ENCODE data around the gene EIF2AK2.

EIF2AK2 gene

DNA sequence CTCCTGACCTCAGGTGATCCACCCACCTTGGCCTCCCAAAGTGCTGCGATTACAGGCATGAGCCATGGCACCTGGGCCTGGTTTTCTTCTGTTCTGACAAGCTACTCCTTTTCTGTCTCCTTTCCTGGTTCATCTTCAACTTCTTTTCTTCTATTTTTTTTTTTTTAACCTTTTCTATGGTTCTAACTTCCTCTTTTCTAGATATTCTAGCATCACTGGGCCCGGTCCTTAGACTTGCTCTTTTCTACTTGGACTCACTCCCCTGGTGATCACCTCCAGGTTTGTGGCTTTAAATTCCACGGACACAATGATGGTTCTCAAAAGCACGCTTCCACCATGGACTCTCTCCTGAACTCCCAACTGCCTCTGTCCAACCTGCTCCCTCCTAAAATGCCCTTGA, 2.0 kb downstream of the EIF2AK2 start:
- Histone ChIP-seq H3K27ac (ENCODE audit: low read length, poor library complexity, severe bottlenecking) (no peak overlapping the region), H3K4me3 (ENCODE audit: insufficient read depth in 1 of 2, low read depth in 1 of 2, low read length in 2 of 2) (no peak overlapping the region), H3K18ac (ENCODE audit: low read depth in 1 of 2, low read length in 2 of 2) (no peak overlapping the region), H3K27me3 (ENCODE audit: control insufficient read depth in 1 of 2, insufficient read depth in 1 of 2, low read length in 2 of 2) (no peaks in the 10 kb centered on the region), H4K8ac (ENCODE audit: low read length) (no peak overlapping the region), H3K4ac (ENCODE audit: low read depth in 1 of 2, low read length in 2 of 2) (no peak overlapping the region), H3K9me3 (ENCODE audit: control insufficient read depth, low read length) (no peaks in the 10 kb centered on the region), H3K9ac (ENCODE audit: low read length) (no peak overlapping the region), H2BK5ac (ENCODE audit: low read depth, low read length, poor library complexity, severe bottlenecking) (no peak overlapping the region), H3K79me1 (replicated peaks; ENCODE audit: low read length, poor library complexity, severe bottlenecking) (peaks cover 6% of the 10 kb centered on the region), H3K4me2 (ENCODE audit: low read length, poor library complexity, severe bottlenecking) (no peak overlapping the region), H4K91ac (ENCODE audit: low read length) (no peak overlapping the region), H2BK120ac (ENCODE audit: low read depth, low read length) (no peak overlapping the region), H2AK5ac (ENCODE audit: low read length, severe bottlenecking) (no peak overlapping the region), H3K36me3 (ENCODE audit: control insufficient read depth in 1 of 2, insufficient read depth in 2 of 2, low read depth in 1 of 2, low read length in 2 of 2) (peaks cover 3 to 15% of the 10 kb centered on the region in 2 experiments), H3K23ac (ENCODE audit: low read length in 2 of 2) (no peak overlapping the region), H2BK12ac (ENCODE audit: low read length in 2 of 2) (no peak overlapping the region), H3K4me1 (ENCODE audit: control insufficient read depth, insufficient read depth, low read depth, low read length) (peaks cover 3% of the 10 kb centered on the region), H2BK15ac (ENCODE audit: low read depth, poor library complexity, severe bottlenecking) (no peak overlapping the region), H3K14ac (ENCODE audit: low read length in 2 of 2) (no peak overlapping the region), H2AFZ (ENCODE audit: low read depth, low read length) (no peak overlapping the region)
- WGBS = 97% methylated on average over 4 of the region's 4 CpGs
- DNase-seq = no peak

DNA sequence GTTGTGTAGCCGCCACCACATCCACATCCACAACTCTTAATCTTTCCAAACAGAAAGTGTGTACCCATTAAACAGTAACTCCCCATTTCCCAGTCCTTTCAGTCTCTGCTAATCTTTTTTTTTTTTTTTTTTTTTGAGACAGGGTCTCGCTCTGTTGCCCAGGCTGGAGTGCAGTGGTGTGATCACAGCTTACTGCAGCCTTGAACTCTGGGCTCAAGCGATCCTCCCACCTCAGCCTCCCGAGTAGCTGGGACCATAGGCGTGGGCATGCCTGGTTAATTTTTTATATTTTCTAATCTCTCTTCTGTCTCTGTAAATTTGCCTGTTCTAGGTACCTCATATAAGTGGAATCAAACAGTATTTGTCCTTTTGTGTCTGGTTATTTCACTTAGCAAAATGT, 3.6 kb downstream of the EIF2AK2 start:
- Histone ChIP-seq H2BK12ac (ENCODE audit: low read length in 2 of 2) (no peak overlapping the region), H3K36me3 (ENCODE audit: control insufficient read depth in 1 of 2, insufficient read depth in 2 of 2, low read depth in 1 of 2, low read length in 2 of 2) (peaks cover 4 to 28% of the 10 kb centered on the region in 2 experiments), H3K4me2 (ENCODE audit: low read length, poor library complexity, severe bottlenecking) (no peak overlapping the region), H2BK5ac (ENCODE audit: low read depth, low read length, poor library complexity, severe bottlenecking) (no peak overlapping the region), H3K23ac (ENCODE audit: low read length in 2 of 2) (no peak overlapping the region), H3K27me3 (ENCODE audit: control insufficient read depth in 1 of 2, insufficient read depth in 1 of 2, low read length in 2 of 2) (no peaks in the 10 kb centered on the region), H3K4me1 (ENCODE audit: control insufficient read depth, insufficient read depth, low read depth, low read length) (peaks cover 3% of the 10 kb centered on the region), H2AK5ac (ENCODE audit: low read length, severe bottlenecking) (no peak overlapping the region), H2BK120ac (ENCODE audit: low read depth, low read length) (no peak overlapping the region), H4K91ac (ENCODE audit: low read length) (no peak overlapping the region), H3K4me3 (ENCODE audit: insufficient read depth in 1 of 2, low read depth in 1 of 2, low read length in 2 of 2) (no peak overlapping the region), H3K14ac (ENCODE audit: low read length in 2 of 2) (no peak overlapping the region), H2BK15ac (ENCODE audit: low read depth, poor library complexity, severe bottlenecking) (no peak overlapping the region), H3K4ac (ENCODE audit: low read depth in 1 of 2, low read length in 2 of 2) (no peak overlapping the region), H3K27ac (ENCODE audit: low read length, poor library complexity, severe bottlenecking) (no peak overlapping the region), H3K18ac (ENCODE audit: low read depth in 1 of 2, low read length in 2 of 2) (no peak overlapping the region), H3K9me3 (ENCODE audit: control insufficient read depth, low read length) (no peaks in the 10 kb centered on the region), H3K79me1 (replicated peaks; ENCODE audit: low read length, poor library complexity, severe bottlenecking) (peaks cover 14% of the 10 kb centered on the region), H4K8ac (ENCODE audit: low read length) (no peak overlapping the region), H3K9ac (ENCODE audit: low read length) (no peak overlapping the region), H2AFZ (ENCODE audit: low read depth, low read length) (no peak overlapping the region)
- no peak for DNase-seq
- WGBS = 92% methylated on average over 3 of the region's 5 CpGs

DNA sequence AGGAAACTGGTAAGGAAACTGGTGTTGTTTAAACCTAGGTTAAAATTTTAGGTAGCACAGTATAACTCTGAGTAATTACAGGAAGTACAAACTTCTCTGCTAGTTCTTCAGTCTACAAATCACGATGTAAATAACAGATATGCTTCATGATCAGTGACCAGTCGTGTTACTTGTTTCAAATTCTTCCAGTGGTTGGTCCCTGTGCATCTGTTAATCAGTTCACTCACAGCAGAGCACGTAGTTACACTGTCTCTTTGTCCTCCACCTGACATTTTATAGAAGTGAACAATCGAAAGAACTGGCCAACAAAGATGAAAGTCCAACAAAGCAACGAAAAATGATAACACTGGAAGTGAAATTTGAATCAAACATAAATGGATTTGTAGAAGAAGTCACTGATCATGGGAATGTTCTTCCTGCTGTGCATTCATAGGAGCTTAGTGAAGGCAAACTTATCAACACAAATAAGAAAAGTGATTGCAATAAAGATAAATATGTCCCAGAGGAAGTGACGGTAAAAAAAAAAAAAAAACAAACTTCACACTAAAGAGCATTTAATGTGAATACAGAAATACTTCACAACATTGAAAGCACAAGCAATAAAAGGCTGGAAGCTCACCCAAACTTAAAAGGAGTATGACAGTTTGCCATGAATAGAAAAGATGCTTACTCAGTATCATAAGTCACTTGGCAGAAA, 7.0 kb downstream of the EIF2AK2 start:
- Histone ChIP-seq H3K14ac (ENCODE audit: low read length in 2 of 2) (no peak overlapping the region), H3K4me2 (ENCODE audit: low read length, poor library complexity, severe bottlenecking) (no peak overlapping the region), H3K23ac (ENCODE audit: low read length in 2 of 2) (no peak overlapping the region), H3K9me3 (ENCODE audit: control insufficient read depth, low read length) (no peaks in the 10 kb centered on the region), H3K4ac (ENCODE audit: low read depth in 1 of 2, low read length in 2 of 2) (no peak overlapping the region), H3K4me1 (ENCODE audit: control insufficient read depth, insufficient read depth, low read depth, low read length) (no peaks in the 10 kb centered on the region), H2AK5ac (ENCODE audit: low read length, severe bottlenecking) (no peak overlapping the region), H3K4me3 (ENCODE audit: insufficient read depth in 1 of 2, low read depth in 1 of 2, low read length in 2 of 2) (no peak overlapping the region), H3K18ac (ENCODE audit: low read depth in 1 of 2, low read length in 2 of 2) (no peak overlapping the region), H2BK5ac (ENCODE audit: low read depth, low read length, poor library complexity, severe bottlenecking) (no peak overlapping the region), H2BK15ac (ENCODE audit: low read depth, poor library complexity, severe bottlenecking) (no peak overlapping the region), H2BK120ac (ENCODE audit: low read depth, low read length) (no peak overlapping the region), H3K9ac (ENCODE audit: low read length) (no peak overlapping the region), H3K79me1 (replicated peaks; ENCODE audit: low read length, poor library complexity, severe bottlenecking) (peaks cover 19% of the 10 kb centered on the region), H2AFZ (ENCODE audit: low read depth, low read length) (no peak overlapping the region), H3K27me3 (ENCODE audit: control insufficient read depth in 1 of 2, insufficient read depth in 1 of 2, low read length in 2 of 2) (no peaks in the 10 kb centered on the region), H4K91ac (ENCODE audit: low read length) (no peak overlapping the region), H3K36me3 (ENCODE audit: control insufficient read depth in 1 of 2, insufficient read depth in 2 of 2, low read depth in 1 of 2, low read length in 2 of 2) (peaks cover 9 to 56% of the 10 kb centered on the region in 2 experiments), H3K27ac (ENCODE audit: low read length, poor library complexity, severe bottlenecking) (no peak overlapping the region), H2BK12ac (ENCODE audit: low read length in 2 of 2) (no peak overlapping the region), H4K8ac (ENCODE audit: low read length) (no peak overlapping the region)
- WGBS = 91% methylated on average over 5 of the region's 6 CpGs
- peak; percentile 31 for DNase-seq

DNA sequence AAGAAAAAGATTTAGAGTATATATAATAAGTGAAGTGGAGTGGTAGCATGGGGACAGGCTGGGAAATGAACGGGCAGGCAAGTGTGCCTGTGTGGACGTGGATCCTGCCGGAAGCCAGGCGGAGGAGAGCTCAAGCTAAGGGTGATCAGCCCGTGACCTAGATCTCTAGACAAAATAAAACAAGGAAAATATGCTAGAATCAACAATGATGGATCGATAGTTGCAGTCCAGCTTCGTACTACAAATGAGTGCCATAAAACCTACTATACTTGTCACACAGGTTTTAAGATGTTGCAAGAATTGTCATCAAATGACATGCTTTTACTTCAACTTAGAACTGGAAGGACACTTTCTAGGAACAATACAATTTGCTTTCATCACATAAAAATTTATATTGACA, 8.5 kb downstream of the EIF2AK2 start:
- H2BK15ac ChIP-seq (ENCODE audit: low read depth, poor library complexity, severe bottlenecking) = no peak overlapping the region
- H3K79me1 ChIP-seq (replicated peaks; ENCODE audit: low read length, poor library complexity, severe bottlenecking) = peaks cover 15% of the 10 kb centered on the region
- H2AK5ac ChIP-seq (ENCODE audit: low read length, severe bottlenecking) = no peak overlapping the region
- no peak for DNase-seq
- no peak overlapping the region for H4K8ac ChIP-seq (ENCODE audit: low read length)
- H2BK12ac ChIP-seq (ENCODE audit: low read length in 2 of 2) = no peak overlapping the region
- 96% methylated on average over 7 of the region's 7 CpGs for WGBS
- H3K27me3 ChIP-seq (ENCODE audit: control insufficient read depth in 1 of 2, insufficient read depth in 1 of 2, low read length in 2 of 2) = no peaks in the 10 kb centered on the region
- no peak overlapping the region for H4K91ac ChIP-seq (ENCODE audit: low read length)
- no peak overlapping the region for H3K4me2 ChIP-seq (ENCODE audit: low read length, poor library complexity, severe bottlenecking)
- no peak overlapping the region for H2BK5ac ChIP-seq (ENCODE audit: low read depth, low read length, poor library complexity, severe bottlenecking)
- H3K14ac ChIP-seq (ENCODE audit: low read length in 2 of 2) = no peak overlapping the region
- H3K9me3 ChIP-seq (ENCODE audit: control insufficient read depth, low read length) = no peaks in the 10 kb centered on the region
- H3K27ac ChIP-seq (ENCODE audit: low read length, poor library complexity, severe bottlenecking) = no peak overlapping the region
- no peak overlapping the region for H3K4ac ChIP-seq (ENCODE audit: low read depth in 1 of 2, low read length in 2 of 2)
- no peak overlapping the region for H2AFZ ChIP-seq (ENCODE audit: low read depth, low read length)
- H3K4me3 ChIP-seq (ENCODE audit: insufficient read depth in 1 of 2, low read depth in 1 of 2, low read length in 2 of 2) = no peak overlapping the region
- H3K36me3 ChIP-seq (ENCODE audit: control insufficient read depth in 1 of 2, insufficient read depth in 2 of 2, low read depth in 1 of 2, low read length in 2 of 2) = peaks cover 17 to 65% of the 10 kb centered on the region in 2 experiments
- no peak overlapping the region for H3K18ac ChIP-seq (ENCODE audit: low read depth in 1 of 2, low read length in 2 of 2)
- no peak overlapping the region for H3K23ac ChIP-seq (ENCODE audit: low read length in 2 of 2)
- H3K9ac ChIP-seq (ENCODE audit: low read length) = no peak overlapping the region
- no peak overlapping the region for H2BK120ac ChIP-seq (ENCODE audit: low read depth, low read length)
- H3K4me1 ChIP-seq (ENCODE audit: control insufficient read depth, insufficient read depth, low read depth, low read length) = no peaks in the 10 kb centered on the region

Measured in mesenchymal stem cell (in vitro differentiated cells and primary cell).